HG03520 (cell line): Measurements from ENCODE around the gene PLXNB3.

ENCODE experiments used
- ATAC-seq: cut with Tn5 transposase; IDR thresholded peaks from one replicate; pipeline ENCODE4 v1.9.1; 2021; ENCODE audit warnings: mild to moderate bottlenecking, moderate library complexity; ENCODE audit not compliant: unreplicated experiment

The PLXNB3 gene

GRCh38 chrX:153772316-153773217, 8.5 kb downstream of the PLXNB3 start:
- no peak for ATAC-seq

GRCh38 chrX:153773218-153773611, 9.2 kb downstream of the PLXNB3 start:
- ATAC-seq: no peak

GRCh38 chrX:153773741-153774575, 9.9 kb downstream of the PLXNB3 start:
- no peak for ATAC-seq

- no peak for ATAC-seq
Observed at GRCh38 chrX:153774576-153775292, 10.7 kb downstream of the PLXNB3 start.

GRCh38 chrX:153775293-153776119, 11.5 kb downstream of the PLXNB3 start:
- no peak for ATAC-seq

- ATAC-seq: no peak
Observed at GRCh38 chrX:153776120-153776599, 12.1 kb downstream of the PLXNB3 start.

- no peak for ATAC-seq
Observed at GRCh38 chrX:153776611-153777045, 12.6 kb downstream of the PLXNB3 start.

GRCh38 chrX:153777261-153778090, 13.4 kb downstream of the PLXNB3 start:
- no peak for ATAC-seq

GRCh38 chrX:153778181-153778580, 14.1 kb downstream of the PLXNB3 start:
- ATAC-seq: no peak

- ATAC-seq: no peak
Observed at GRCh38 chrX:153778684-153779101, 14.6 kb downstream of the PLXNB3 start.

GRCh38 chrX:153779891-153780677, 16.0 kb downstream of the PLXNB3 start:
- no peak for ATAC-seq

GRCh38 chrX:153780678-153781427, 16.8 kb downstream of the PLXNB3 start, which contains the start of gene SRPK3:
SRPK3 (plus strand) TSS chrX:153781041; CDS start chrX:153781087, 46 bp downstream.
- no peak for ATAC-seq

- no peak for ATAC-seq
Observed at GRCh38 chrX:153781428-153782047, 17.5 kb downstream of the PLXNB3 start.

- ATAC-seq: no peak
Observed at GRCh38 chrX:153782313-153782712, 18.3 kb downstream of the PLXNB3 start.

- ATAC-seq: no peak
Observed at GRCh38 chrX:153782871-153783270, 18.8 kb downstream of the PLXNB3 start.

GRCh38 chrX:153783378-153784013, 19.4 kb downstream of the PLXNB3 start:
- no peak for ATAC-seq
